Stomach (tissue), 4 donors: ENCODE results near the gene MSX1.

ENCODE experiments used
- CTCF ChIP-seq, 7 experiments: fragments of 450-650 bp in 4 of 7; fragments of 200-600 bp in 3 of 7; sonication (generic) in 3 of 7; IDR thresholded peaks; one replicate each; pipeline ENCODE4 v1.5.1; 2016 to 2019; ENCODE audit warnings: antibody characterized with exemption in 7 of 7, control low read depth in 2 of 7, mild to moderate bottlenecking in 1 of 7
- EP300 ChIP-seq: sonication (generic); formaldehyde crosslinking; IDR thresholded peaks from one replicate; pipeline ENCODE4 v1.6.1; 2017; ENCODE audit warnings: antibody characterized with exemption
- POLR2A ChIP-seq, 4 donors: fragments of 450-650 bp; IDR thresholded peaks; one replicate each; pipeline ENCODE4 v1.6.1; 2016; ENCODE audit warnings: antibody characterized with exemption in 4 of 4, control low read depth in 2 of 4, mild to moderate bottlenecking in 1 of 4, moderate library complexity in 1 of 4
- POLR2AphosphoS5 ChIP-seq, 3 donors: sonication (generic); formaldehyde crosslinking; IDR thresholded peaks; one replicate each; pipeline ENCODE4 v1.6.1; 2016; ENCODE audit warnings: antibody characterized with exemption in 3 of 3

- TF ChIP-seq CTCF (IDR thresholded peaks at IDR 0.05) (no peak), EP300 (no peak), POLR2A (IDR thresholded peaks at IDR 0.05) (no peak), POLR2AphosphoS5 (IDR thresholded peaks at IDR 0.05) (no peak)
These were observed 10.9 kb upstream of the MSX1 start for GRCh38 chr4:4848540-4848939.
